NCI-H2171 treated with DMSO at 0.1 percent for 48 hours (cell line): Measurements from ENCODE around the gene SLC25A30.
"Not testable (repeated sequence)": the region's sequence is repeated elsewhere in the genome, so short reads cannot be mapped to it uniquely, and the experiment has no call there.

Experiments
- DNase-seq: peaks from one replicate; lab custom pipeline; 2025; lab: John Stamatoyannopoulos, UW

Gene SLC25A30

DNA sequence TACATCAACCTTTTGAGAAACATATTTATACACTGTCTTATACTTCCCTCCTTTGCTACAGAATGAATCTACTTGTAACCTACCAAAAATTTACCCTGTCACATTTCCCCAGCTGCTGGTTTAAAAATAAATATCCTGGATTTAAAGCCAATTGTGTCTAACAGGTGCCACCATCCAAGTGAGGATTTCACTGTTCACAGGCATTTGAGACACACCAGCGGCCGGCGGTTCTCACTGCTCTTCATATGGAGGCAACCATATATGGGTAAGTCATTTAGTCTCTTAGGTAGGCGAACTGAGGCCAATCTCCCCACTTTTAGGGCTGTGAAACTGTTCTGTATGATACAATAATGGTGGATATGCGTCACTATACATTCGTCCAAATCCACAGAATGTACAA lies 26.2 kb downstream of the SLC25A30 start:
- no peak for DNase-seq

DNA sequence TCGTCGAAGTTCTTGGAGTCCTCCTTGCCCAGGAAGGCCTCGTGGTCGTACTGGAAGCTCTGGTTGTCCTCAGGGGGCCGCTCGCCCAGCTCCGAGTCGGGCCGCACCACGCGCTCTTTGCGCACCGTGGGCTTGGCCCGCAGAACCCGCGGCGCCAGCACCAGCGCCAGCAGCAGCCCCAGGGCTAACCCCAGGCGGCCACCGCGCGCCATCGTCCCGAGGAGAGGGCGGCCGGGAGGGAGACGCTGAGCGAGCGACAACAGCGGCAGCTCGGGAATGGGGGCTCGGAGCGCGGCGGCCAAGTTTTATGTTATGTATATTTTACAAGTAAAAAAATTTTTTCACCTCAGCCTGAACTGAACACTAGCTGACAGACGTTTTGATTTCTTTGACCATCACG lies 27.0 kb downstream of the SLC25A30 start:
- not testable (repeated sequence) for DNase-seq

DNA sequence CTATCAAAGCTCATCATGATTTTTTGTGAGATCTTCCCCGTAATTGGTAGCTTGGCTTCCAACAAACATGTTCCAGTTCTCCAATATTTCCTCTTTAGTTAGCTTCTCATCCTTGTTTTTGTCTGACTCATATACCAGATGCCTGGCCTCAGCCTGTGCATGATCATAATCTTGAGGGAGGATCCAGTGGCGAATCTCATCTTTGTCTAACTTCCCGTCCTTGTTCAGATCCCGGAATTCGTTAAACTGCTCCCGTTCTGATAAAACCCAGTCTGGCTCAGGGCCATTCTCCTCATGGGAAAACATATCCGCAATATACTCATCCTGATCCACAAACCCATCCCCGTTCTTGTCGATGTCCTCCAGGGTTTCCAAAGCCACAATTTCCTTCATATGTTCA lies 27.8 kb downstream of the SLC25A30 start:
- not testable (repeated sequence) for DNase-seq

DNA sequence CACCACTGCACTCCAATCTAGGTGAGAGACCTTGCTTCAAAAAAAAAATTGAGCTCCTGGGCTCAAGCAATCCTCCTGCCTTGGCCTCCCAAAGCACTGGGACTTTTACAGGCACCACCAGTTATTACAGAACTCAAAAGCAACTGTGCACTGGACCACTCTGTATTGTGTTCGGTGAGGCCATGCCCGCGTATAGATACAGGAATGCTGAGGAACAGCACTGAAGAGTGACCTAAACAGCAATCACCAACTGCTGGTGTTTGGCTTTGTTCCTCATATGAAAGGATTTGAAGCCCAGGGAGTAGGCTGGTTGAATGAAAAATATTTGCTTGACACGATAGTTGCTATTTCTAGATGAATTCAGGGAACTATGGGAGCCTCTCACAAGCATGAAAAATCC lies 29.5 kb downstream of the SLC25A30 start:
- DNase-seq, result no peak

DNA sequence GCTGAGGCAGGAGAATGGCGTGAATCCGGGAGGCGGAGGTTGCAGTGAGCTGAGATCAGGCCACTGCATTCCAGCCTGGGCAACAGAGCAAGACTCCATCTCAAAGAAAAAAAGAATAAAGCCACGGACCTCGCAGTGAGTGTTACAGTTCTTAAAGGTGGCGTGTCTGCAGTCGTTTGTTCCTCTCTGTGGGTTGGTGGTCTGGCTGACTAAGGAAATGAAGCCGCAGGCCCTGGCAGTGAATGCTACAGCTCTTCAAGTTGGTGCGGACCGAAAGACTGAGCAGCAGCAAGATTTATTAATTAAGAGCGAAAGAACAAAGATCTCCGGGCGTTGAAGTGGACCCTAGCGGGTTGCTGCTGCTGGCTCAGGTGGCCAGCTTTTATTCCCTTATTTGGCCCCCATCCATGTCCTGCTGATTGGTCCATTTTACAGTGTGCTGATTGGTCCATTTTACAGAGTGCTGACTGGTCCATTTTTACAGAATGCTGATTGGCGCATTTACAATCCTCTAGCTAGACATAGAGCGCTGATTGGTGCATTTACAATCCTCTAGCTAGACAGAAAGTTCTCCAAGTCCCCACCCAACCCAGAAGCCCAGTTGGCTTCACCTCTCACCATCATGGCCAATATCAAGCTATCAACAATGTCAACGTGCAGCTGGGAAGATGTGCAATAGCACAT lies 31.1 kb downstream of the SLC25A30 start:
- DNase-seq, result not testable (repeated sequence)

DNA sequence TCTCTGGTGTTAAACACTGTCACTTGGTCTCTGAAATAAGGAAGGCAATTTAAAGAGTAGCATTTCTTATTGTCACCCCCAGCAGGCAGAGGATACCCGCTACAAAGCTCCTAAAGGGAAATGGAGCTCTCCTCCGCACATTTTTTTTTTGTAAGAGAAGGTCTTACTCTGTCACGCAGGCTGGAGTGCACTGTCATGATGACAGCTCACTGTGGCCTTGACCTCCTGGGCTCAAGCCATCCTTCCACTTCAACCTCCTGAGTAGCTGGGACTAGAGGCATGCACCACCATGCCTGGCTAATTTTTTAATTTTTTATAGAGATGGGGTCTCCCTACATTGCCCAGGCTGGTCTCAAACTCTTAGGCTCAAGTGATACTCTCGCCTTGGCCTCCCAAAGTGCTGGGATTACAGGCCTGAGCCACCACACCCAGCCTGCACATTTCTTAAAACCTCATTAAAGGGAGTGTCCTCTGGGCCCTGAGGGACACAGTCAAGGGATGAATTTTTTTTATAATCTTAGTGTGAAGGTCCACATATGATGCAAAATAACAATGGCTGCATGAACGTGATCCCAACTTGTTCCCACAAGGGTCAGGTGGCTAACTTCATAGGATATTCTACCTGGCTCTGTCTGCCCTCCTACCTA lies 32.1 kb downstream of the SLC25A30 start:
- no peak for DNase-seq

DNA sequence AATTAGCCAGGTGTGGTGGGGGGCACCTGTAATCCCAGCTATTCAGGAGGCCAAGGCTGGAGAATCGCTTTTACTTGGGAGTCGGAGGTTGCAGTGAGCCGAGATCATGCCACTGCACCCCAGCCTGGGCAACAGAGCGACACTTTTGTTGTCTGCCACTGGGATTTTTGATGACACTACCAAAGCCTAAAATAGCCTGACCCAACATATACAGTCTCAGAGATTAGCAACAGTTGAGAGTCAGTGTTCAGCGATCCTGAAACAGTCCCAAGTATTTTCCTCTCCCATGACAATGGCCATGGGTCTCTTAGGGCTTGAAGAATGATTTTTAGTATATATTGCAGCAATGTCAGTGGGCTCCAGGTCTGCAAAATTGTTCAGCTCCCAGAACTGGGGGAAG lies 32.9 kb downstream of the SLC25A30 start:
- DNase-seq, result no peak

DNA sequence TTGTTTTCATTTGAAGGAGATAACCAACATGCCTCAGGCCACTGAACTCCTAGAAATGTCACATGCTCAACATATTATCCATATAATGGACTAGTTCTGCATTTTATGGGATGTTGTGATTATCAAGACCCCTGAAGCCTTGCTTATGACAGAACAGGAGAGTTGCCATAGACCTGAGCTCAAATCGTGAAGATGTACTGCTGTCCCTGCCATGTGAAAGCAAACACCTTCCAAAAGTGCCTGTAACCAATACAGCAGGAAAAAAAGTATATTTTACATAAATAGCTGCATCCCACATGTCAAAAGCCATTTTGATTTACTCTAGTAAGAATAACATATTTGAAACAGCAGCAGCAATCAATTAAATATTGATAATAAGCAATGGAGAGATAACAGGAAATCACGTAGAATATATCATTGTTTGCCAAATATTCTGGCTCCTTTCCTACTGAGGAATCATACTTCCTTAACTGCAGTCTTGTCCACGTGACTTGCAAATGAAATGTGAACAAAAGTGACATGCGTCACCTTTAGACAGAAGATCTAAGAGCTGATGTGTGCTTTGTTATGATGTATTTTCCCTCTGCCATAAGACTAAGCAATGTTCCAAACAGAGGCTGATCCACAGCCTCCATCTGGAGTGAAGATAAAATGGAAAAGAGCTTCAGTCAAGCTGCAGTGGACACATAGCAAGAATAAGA lies 33.5 kb downstream of the SLC25A30 start:
- no peak for DNase-seq

DNA sequence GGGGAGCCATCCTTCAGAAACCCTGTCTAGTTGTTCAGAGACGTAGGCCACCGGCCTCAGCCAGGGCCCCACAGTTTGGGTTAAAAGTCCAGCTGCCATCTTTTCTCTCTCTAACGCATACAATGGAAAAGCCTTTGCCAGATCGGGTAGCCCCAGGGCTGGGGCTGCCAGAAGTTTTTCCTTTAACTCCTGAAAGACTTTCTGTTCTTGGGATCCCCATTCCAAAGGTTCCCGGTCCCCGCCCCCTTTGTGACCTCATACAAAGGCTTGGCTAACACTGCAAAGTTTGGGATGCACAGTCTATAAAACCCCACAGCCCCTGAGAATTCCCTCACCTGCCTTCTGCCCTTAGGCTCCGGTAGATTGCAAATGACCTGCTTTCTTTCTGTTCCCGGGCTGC lies 35.4 kb downstream of the SLC25A30 start:
- DNase-seq, result not testable (repeated sequence)

DNA sequence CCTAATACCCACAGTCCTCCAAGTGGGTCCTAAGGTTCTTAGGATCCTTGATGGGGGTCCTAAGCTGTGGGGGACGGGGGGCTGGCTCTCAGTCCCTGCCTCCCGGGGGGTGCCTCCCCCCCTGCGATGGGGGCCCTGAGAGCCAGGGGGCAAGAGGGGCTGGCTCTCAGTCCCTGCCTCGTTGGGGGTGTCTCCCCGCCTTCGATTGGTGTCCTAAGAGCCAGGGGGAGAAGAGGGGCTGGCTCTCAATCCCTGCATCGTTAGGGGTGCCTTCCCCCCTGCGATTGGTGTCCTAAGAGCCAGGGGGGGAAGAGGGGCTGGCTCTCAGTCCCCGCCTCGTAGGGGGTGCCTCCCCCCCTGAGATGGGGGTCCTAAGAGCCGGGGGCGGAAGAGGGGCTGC lies 37.0 kb downstream of the SLC25A30 start:
- no peak for DNase-seq

DNA sequence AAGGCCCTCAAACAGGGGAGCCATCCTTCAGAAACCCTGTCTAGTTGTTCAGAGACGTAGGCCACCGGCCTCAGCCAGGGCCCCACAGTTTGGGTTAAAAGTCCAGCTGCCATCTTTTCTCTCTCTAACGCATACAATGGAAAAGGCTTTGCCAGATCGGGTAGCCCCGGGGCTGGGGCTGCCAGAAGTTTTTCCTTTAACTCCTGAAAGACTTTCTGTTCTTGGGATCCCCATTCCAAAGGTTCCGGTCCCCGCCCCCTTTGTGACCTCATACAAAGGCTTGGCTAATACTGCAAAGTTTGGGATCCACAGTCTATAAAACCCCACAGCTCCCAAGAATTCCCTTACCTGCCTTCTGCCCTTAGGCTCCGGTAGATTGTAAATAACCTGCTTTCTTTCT lies 37.5 kb downstream of the SLC25A30 start:
- DNase-seq, result not testable (repeated sequence)

DNA sequence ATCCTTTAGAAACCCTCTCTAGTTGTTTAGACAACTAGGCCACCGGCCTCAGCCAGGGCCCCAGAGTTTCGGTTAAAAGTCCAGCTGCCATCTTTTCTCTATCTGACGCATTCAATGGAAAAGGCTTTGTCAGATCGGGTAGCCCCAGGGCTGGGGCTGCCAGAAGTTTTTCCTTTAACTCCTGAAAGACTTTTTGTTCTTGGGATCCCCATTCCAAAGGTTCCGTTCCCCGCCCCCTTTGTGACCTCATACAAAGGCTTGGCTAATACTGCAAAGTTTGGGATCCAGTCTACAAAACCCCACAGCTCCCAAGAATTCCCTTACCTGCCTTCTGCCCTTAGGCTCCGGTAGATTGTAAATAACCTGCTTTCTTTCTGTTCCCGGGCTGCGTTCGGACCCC lies 38.7 kb downstream of the SLC25A30 start:
- not testable (repeated sequence) for DNase-seq

DNA sequence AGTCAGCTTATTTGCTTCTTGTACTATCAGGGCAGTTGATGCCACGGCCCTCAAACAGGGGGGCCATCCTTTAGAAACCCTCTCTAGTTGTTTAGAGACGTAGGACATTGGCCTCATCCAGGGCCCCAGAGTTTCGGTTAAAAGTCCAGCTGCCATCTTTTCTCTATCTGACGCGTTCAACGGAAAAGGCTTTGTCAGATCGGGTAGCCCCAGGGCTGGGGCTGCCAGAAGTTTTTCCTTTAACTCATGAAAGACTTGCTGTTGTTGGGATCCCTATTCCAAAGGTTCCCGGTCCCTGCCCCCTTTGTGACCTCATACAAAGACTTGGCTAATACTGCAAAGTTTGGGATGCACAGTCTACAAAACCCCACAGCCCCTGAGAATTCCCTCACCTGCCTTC lies 39.4 kb downstream of the SLC25A30 start:
- not testable (repeated sequence) for DNase-seq

DNA sequence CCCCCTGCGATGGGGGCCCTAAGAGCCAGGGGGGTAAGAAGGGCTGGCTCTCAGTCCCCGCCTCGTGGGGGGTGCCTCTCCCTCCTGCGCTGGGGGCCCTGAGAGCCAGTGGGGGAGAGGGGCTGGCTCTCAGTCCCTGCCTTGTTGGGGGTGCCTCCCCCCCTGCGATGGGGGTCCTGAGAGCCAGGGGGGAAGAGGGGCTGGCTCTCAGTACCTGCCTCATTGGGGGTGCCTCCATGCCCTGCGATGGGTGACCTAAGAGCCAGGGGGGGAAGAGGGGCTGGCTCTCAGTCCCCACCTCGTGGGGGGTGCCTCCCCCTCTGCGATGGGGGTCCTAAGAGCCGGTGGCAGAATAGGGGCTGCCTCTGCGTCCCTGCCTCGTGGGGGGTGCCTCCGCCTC lies 40.9 kb downstream of the SLC25A30 start:
- not testable (repeated sequence) for DNase-seq

DNA sequence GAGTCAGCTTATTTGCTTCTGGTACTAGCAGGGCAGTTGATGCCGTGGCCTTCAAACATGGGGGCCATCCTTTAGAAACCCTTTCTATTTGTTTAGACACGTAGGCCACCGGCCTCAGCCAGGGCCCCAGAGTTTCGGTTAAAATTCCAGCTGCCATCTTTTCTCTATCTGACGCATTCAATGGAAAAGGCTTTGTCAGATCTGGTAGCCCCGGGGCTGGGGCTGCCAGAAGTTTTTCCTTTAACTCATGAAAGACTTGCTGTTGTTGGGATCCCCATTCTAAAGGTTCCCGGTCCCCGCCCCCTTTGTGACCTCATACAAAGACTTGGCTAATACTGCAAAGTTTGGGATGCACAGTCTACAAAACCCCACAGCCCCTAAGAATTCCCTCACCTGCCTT lies 41.5 kb downstream of the SLC25A30 start:
- DNase-seq, result not testable (repeated sequence)

DNA sequence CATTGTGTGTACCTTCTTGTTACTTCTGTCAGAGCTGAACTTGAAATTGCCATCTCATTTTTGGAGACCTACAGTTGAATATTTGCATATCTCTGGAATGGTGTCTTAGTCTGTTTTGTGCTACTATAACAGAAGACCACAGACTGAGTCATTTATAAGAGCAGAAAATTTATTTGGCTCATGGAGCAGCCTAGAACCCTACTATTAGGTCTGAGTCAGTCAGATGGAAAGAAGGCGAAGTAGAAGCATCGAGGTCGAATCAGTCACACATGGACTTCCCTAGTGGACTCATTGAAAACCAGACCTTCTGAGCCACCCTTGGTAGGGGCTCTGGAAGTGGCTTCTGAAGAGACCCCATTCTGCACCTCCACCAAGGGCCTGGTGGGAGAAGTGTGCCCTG lies 43.3 kb downstream of the SLC25A30 start:
- DNase-seq, result no peak

DNA sequence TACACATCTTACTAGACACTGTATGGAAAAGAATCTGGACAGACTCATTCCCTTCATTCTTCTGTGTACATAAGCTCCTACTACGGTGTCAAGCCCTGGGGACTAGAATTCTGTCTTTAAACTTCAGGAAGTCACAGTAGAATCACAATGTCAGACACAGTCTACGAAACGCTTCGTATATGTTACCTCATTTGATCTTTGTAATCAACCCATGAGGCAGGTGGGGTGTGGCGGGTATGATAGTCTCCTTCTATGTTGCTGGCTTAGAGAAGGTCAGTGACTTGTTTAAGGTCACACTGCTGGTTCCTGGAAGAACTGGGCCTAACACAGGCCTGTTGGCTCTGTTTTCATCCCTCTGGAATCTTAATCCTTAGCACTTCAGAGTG lies 45.0 kb downstream of the SLC25A30 start:
- no peak for DNase-seq

DNA sequence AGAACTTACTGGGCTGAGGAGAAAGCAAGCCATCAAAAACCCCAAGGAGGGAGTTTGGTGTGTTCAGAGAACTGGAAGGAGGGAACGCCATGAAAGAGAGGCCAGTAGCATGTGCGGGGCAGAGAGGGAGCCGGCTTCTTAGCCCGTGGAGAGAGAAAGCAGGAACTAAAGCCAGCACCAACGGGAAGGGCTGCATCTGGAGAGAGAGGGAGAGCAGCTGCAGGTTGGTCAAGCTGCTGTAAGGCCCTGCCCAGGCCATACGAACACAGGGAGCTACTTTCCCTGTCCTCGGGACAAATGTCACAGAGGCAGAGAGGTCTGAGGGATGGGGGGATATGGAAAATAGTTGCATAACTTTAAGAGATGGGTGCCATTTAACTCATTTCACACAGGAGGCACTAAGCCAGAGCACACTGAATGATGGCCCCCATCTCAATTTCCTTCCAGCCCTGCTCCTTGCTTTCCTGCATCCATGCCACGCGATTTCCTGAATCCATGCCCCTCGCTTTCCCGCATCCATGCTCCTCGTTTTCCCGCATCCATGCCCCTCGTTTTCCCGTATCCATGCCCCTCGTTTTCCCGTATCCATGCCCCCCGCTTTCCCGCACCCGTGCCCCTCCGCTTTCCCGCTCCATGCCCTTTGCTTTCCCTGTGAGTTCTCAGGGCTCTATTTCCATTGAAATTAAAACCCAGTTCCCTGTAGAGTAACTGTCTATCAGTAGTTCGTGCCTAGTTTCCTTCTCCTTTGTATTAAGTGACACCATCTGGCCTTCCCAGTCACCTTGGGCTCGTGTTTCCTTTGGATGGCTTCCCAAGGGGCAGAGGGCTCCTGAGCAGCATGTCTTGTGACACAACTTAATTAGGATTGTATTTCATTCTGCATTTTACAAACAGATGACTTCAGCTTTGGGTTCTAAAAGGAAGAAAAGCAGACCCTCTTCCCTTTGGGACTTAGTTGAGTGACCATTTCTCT lies 45.7 kb downstream of the SLC25A30 start:
- peak; percentile 96 for DNase-seq

DNA sequence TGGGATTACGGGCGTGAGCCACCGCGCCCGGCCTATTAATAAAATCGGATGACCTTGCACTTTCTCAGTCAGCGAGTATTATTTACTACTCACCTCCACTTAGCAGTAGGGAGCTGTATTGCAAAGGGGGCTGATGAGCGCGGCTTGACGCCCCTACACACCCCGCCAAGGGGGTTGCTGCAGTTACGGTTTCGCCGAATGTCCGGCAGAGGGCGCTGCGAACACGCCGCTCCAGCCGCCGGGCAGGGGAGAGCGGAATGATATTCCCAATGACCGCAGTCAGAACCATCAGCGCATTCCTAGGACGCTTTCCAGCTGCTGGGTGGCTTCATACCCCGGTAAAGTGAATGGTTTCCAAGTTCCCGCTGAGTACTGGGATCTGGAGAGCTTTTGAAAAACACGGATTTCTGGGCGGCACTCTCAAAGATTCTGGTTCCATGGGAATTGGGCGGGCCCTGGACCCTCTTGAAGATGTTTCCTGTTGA lies 47.2 kb downstream of the SLC25A30 start:
- DNase-seq, result no peak

DNA sequence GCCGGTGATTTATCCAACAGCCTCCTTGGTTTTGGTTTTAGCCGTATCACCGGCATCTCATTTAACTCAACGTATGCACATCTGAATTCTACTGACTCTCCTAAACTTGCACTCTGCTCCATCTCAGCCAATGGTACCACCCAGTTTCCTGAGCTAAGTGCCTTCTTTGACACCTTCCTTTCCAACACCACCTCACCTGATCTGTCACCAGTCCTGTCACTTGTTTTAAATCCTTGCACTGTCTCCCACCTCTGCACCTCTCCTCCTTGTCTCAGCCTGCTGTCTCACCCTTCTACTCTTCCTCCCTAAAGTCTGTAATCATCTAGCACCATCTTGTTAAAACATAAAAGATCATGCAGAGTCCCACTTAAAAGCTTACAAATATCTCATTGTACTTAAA lies 49.1 kb downstream of the SLC25A30 start:
- no peak for DNase-seq

DNA sequence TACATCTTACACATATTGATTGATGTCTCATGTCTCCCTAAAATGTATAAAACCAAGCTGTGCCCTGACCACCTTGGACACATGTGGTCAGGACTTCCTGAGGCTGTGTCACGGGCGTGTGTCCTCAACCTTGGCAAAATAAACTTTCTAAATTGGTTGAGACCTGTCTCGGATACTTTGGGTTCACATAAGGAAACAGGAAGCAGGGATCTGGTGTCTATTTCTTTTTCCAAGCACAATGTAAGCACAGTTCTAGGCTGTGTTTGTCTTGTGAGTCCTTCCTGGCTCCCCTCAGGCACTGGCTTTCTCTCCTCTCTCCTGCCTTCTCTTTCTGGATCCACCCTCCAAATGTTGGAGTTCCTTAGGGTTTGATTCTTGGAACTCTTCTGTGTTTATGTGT lies 49.6 kb downstream of the SLC25A30 start:
- no peak for DNase-seq

DNA sequence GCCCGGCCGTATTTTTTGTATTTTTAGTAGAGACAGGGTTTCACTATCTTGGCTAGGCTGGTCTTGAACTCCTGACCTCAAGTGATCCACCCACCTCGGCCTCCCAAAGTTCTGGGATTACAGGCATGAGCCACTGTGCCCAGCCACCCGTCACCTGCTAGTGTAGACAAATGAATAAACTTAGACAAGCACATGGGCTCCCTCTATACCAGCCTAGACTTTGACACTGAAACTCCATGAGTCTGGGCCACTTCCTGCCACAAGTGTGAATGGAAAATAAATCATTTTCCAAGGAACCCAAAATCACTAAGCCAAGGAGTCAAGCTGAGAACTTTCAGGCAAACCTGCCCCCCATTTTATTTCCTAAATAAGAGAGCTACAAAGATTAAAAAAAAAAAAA lies 50.2 kb downstream of the SLC25A30 start:
- no peak for DNase-seq
